ENCODE results near the gene MTMR12.

Gene MTMR12

DNA sequence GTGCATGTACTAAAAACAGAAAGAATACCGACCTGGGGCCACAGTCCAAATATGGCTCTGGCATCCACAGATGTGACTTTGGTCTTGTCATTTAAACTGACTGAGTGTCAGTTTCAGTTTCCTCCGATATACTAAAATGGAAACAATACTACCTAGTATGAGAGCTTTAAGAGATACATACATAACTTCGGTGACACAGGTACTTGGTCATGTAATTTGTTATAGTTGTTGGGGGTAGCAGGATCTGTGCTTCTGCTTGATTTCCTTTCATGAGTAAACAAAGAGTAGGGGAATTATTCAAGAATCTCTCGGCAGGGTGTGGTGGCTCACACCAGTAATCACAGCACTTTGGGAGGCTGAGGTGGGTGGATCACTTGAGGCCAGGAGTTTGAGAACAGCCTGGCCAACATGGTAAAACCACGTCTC lies 32.1 kb downstream of the MTMR12 start:
- DNase-seq, result no peak
- TF ChIP-seq POLR2A (IDR thresholded peaks at IDR 0.05; ENCODE audit: low read length), result no peak

DNA sequence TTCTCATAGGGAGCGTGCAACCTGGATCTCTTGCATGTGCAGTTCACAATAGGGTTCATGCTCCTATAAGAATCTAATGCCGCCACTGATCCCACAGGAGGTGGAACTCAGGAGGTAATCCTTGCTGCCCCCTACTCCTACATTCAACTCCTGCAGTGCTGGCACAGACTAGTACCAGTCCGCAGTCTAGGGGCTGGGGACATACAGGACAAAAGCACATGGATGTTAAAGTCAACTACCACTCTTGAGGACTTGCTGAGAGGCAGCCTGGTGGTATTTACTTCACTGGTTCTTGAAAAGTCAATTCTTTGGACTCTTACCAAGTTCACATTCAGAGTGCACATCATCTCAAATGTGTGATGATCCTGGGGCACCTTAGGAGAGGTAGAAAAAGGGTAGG lies 33.0 kb downstream of the MTMR12 start:
- no peak for TF ChIP-seq GATA1 (IDR thresholded peaks at IDR 0.05; ENCODE audit: low read depth, low read length)
- TF ChIP-seq POLR2A (IDR thresholded peaks at IDR 0.05; ENCODE audit: low read length), result no peak
- DNase-seq, result no peak

DNA sequence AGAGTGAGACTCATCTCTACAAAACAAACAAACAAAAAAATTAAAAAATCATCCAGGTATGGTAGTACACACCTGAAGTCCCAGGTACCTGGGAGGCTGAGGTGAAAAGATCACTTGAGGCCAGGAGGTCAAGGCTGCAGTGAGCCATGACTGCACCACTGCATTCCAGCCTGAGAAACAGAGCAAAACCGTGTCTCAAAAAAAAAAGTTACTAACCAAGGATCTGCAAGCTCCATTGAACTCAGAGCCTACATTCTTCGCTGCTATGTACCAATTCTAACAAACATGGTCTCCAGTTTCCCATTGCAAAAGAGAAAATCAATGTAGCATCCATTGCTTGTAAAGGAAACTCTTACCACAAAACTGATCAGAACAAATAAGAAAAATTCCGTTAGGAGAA lies 33.5 kb downstream of the MTMR12 start:
- TF ChIP-seq POLR2A (IDR thresholded peaks at IDR 0.05; ENCODE audit: low read length), result no peak
- no peak for DNase-seq

DNA sequence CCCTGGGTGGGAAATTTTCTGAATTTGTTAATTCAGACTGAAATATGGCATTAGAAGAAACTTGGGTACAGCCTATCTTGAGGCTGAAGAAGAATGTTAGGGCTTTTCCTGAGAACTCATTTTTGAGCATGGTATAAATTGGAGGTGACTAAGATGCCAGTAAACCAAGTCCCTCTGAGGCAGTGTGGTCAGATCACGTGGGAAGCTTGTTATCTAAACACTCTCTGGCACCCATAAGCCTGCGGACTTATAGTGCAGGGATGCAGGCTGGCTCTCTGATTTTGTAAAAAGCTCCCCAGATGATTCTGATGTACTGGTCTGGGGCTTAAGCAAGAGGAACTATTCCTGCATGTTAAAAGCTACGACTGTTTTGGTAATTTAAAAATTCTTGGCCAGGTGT lies 34.3 kb downstream of the MTMR12 start:
- no peak for TF ChIP-seq POLR2A (IDR thresholded peaks at IDR 0.05; ENCODE audit: low read length)
- TF ChIP-seq GATA1 (IDR thresholded peaks at IDR 0.05; ENCODE audit: low read depth, low read length), result no peak
- DNase-seq, result peak; percentile 64 to 65

DNA sequence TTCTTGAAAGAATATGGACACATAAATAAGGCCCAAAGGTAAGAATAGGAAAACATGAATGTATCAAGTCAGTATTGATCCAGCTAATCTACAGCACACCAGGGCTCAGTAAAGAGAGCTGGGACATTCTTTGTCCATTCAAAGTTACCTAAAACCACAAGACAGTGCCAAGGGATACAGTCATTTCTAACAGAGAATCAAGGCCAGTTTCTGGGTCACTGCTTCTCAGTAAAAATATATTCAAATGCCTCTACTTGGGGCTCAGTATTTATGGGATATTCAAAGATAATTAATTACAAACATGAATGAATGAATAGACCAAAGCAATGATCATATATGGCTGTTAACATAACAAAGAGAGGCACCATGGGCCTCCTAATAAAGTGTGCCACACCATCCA lies 34.9 kb downstream of the MTMR12 start:
- DNase-seq, result no peak

DNA sequence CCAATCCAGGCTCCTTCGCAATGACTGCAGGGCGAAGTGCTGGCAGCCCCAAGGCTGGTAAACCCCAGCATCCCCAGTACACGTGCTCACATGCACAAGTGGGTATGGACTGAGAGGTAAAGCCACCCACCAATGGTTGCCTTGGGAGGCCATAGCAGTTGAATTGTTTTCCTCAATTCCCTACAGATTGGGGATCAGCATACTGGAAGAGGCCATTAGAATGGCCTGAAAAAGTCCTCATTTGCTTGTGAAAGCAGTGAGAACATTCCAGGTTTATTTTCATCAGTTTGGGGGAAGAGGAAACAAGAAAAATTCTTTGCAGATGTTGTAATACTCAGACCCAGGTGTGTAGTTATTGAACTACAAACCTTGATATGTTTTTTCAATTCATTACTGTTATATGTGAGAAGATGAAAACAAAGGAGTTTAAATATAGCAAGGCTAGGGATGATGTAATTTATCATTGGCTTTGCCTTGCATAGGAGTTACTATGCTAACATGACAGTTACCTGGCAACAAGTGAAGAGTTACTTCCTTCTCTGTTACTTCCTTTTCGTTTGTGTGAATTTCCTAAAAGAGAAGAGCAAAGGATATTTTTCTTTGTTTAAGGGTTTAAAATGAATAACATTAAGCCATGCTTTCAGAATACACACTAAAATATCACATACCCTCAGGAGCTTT lies 36.4 kb downstream of the MTMR12 start:
- TF ChIP-seq GATA1 (IDR thresholded peaks at IDR 0.05; ENCODE audit: low read depth, low read length), result no peak
- TF ChIP-seq POLR2A (IDR thresholded peaks at IDR 0.05; ENCODE audit: low read length), result no peak
- peak in 1 of 2 experiments; percentile 14 for DNase-seq

More for the DNA sequence above, 34.9 kb downstream of the MTMR12 start:
- TF ChIP-seq GATA1 (IDR thresholded peaks at IDR 0.05; ENCODE audit: low read depth, low read length), result no peak
- no peak for TF ChIP-seq POLR2A (IDR thresholded peaks at IDR 0.05; ENCODE audit: low read length)

DNA sequence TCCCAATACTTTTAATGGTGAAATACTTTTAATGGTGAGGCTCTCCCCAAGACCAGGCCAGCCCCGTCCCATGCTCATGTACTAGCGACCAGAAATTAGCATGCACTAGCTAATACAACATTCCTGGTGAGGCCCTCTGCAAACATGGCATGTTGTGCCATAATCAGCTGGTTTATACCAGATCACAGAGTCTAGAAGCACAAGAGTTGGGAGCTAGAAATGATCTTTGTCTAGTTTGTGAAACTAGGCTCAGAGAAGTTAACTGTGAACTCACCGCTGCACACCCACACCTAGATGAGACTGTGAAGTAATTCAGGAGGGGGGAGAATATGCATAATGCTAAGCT lies 37.4 kb downstream of the MTMR12 start:
- DNase-seq, result no peak
- no peak for TF ChIP-seq GATA1 (IDR thresholded peaks at IDR 0.05; ENCODE audit: low read depth, low read length)
- no peak for TF ChIP-seq POLR2A (IDR thresholded peaks at IDR 0.05; ENCODE audit: low read length)

DNA sequence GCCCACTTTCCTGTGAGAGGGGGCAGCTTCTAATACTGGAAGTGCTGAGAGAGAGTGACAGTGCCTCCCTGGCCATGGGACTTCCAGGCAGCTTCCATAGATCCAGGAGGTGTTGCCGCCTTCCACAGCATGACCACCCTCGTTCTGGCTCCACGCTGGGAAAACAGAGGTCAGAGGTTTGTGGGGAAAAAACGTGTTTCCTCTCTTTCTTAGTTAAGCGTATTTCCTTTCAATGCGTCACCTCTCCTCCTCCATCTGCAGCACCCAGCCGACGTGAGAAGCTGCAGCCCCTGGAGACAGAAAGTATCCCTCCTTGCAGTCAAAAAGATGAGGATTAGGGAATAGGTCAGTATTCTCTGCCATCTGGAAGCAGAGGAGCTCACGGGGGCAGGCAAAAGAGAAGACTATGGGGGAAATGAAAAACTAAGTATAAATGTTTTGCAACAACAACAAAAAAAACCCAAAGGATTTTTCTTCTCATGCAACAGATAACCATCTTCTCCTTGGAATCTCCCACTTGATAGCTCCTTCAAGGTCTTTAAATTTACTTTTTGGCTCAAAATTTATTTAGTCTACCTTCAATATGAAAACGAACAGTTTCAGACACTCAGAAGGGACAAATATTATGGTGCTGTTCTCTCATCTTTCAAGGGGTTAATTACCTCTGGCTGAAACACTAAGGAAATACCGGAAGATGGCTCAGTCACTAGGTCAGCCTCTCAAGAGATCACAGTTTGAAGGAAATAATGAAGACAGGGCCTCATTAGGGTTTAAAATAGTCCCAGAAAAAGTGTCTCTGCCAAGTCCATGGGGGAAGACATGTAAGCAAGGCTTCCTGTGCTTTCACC lies 38.0 kb downstream of the MTMR12 start:
- TF ChIP-seq POLR2A (IDR thresholded peaks at IDR 0.05; ENCODE audit: low read length), result no peak
- DNase-seq, result no peak

DNA sequence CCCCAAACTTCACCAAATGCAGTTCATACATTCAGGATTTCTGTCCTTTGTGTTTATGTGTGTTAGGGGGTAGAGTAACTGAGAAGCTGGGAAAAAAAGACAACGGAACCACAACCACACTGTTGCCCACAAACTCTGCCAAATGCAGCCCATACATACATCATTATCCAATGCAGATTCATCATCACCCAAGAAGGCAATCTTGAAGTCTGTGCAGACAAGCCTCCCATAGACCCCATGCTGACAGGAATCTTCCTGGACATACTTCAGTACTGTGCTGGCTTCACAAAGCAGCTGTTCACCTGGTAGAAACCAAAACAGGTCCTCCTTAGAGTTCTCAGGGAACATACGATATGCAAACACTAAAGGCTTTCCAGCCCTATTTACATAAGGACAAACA lies 38.9 kb downstream of the MTMR12 start:
- TF ChIP-seq GATA1 (IDR thresholded peaks at IDR 0.05; ENCODE audit: low read depth, low read length) (no peak), POLR2A (IDR thresholded peaks at IDR 0.05; ENCODE audit: low read length) (no peak)

DNA sequence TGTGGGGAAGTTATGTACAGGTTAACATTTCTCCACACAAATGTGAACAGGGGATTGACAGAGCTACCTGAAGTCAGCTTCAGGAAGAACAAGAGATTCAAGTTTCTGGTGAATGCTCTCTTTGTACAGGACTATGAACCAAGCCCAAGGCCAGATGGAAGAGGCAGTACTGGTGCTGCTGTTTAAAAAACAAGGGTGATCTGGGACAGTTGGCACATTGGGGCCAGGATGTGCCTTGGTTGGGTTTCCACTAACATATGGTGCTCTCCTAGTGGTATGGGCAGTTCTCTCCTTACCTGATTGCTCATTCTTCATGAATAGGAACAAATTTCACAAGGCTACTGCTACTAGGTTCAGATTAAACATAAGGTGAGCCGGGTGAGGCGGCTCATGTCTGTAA lies 40.0 kb downstream of the MTMR12 start:
- TF ChIP-seq POLR2A (IDR thresholded peaks at IDR 0.05; ENCODE audit: low read length) (no peak), GATA1 (IDR thresholded peaks at IDR 0.05; ENCODE audit: low read depth, low read length) (no peak)
- DNase-seq, result no peak

More for the DNA sequence above, 38.9 kb downstream of the MTMR12 start:
- DNase-seq, result no peak

DNA sequence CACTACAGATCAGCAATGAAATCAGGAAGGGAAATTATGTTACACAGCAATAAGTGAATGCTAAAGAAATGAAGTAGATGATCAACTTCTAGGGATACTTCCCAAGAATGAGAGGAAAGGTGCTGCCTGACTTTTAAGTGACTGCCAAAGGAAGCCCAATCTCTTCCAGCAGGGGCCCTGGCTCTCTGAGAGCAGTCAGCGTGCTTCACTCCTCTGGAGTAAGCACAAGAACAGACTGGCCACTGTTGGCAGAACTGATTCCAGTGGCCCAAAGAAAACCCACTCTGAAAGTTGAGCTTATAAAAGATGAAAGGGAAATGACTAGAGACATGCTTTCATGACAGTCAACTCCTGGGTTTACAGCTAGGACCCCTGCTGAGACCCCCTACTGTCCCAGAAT lies 41.8 kb downstream of the MTMR12 start:
- no peak for DNase-seq
- no peak for TF ChIP-seq GATA1 (IDR thresholded peaks at IDR 0.05; ENCODE audit: low read depth, low read length)
- TF ChIP-seq POLR2A (IDR thresholded peaks at IDR 0.05; ENCODE audit: low read length), result no peak

DNA sequence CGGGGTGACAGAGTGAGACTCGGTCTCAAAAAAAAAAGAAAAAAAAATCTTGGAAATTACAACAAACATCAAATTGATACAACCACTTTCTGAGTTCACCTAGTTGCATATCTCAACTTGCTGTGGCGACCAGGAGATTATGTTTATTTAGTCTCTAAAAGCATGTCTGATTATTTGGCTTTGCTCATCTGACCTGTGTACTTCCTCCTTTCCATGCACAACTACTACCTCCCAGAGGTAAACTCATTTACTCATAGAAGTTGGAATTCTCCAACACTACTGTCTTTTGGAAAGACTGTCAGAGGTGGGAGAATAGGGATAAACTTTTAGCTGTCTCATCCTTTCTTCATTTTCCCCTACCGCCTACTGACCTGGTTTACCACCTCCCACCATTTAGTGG lies 42.6 kb downstream of the MTMR12 start:
- DNase-seq, result no peak
- TF ChIP-seq POLR2A (IDR thresholded peaks at IDR 0.05; ENCODE audit: low read length), result no peak
- TF ChIP-seq GATA1 (IDR thresholded peaks at IDR 0.05; ENCODE audit: low read depth, low read length), result no peak

DNA sequence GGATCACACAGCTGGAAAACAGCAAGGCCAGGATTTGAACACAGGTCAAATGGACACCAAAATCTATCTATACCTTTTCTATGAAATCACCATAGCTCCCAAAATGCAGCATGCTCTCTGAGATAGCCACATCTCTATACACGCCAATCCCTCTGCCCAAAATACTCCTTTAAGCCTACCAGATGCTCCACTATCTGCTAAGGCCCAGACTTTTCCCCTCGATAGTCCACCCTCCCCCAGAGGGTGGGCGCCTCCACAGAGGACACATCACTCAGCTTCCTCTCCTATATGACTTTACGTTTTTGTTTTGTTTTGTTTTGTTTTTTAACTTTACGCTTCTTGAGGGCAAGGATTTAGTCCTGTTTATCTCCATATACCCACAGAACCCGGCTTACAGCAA lies 46.8 kb downstream of the MTMR12 start:
- peak; percentile 26 to 63 for DNase-seq
- TF ChIP-seq POLR2A (IDR thresholded peaks at IDR 0.05; ENCODE audit: low read length), result no peak
- no peak for TF ChIP-seq GATA1 (IDR thresholded peaks at IDR 0.05; ENCODE audit: low read depth, low read length)

DNA sequence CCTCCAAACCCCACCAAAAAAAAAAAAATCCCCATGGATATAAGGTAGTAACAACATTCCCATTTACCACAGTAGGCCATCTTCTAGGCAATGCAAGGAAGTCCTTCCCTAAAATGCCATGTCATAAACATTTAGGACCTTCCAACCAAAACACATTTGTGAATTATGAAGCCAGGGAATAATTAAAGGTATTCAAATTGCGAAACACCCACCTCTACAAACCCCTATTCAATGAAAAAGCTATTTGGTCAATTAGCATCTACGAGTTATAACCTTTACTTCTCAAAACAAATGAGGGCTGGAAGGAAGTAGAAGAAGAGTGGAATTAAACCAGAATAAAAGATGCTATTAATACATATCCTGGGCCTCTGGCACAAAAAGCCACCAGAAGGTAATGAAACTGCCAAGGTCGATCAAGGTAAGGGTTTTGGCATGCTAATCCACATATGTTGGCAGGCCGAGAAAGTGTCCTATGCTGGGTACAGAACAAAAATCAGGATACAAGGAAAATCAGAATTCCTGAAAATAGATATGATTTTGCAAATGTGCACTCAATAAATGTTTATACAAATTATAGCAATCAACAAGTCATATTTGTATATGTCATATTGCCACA lies 47.7 kb downstream of the MTMR12 start:
- DNase-seq, result no peak
- TF ChIP-seq POLR2A (IDR thresholded peaks at IDR 0.05; ENCODE audit: low read length), result no peak
- no peak for TF ChIP-seq GATA1 (IDR thresholded peaks at IDR 0.05; ENCODE audit: low read depth, low read length)

DNA sequence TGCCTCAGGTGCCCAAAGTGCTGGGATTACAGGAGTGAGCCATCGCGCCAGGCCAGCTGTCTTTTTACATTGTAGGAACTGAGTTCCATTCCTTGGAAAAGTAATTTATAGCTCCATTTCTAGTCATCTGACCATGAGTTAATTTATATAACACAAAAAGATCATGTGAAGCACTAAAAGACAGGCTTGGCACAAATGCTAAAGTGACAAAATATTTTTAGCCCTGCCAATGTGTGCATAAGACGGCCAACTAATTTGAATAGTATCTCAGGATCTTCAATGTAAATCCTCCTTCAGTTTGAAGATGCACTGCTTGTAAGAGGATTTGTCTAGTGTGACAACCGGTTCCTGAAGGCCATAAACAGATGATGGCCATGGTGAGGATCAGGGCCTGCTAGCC lies 49.1 kb downstream of the MTMR12 start:
- no peak for DNase-seq
- TF ChIP-seq GATA1 (IDR thresholded peaks at IDR 0.05; ENCODE audit: low read depth, low read length), result no peak
- TF ChIP-seq POLR2A (IDR thresholded peaks at IDR 0.05; ENCODE audit: low read length), result no peak
